GM12878 (cell line): Measurements from ENCODE around the gene ACVR1B. TPM values are rescaled to one million over a fixed set of nuclear protein-coding genes. Genes with fewer than 3 reads are reported as not detected.

ENCODE experiments used
- ATAC-seq: fragments of 200-7000 bp; cut with Tn5 transposase; 3 replicates; pipeline ENCODE4 v1.9.1; 2020; ENCODE audit warnings: mild to moderate bottlenecking, moderate library complexity
- BruUV-seq: library from RNA; stranded (reverse); fragments of 400-500 nt; replicated peaks from 2 replicates; lab custom pipeline; 2021; lab: Mats Ljungman, UMichigan
- CTCF ChIA-PET: fragments of 300-600 bp; sonication (Branson Sonifier 250); formaldehyde crosslinking; extraction: SDS; loops from one replicate; lab custom pipeline; 2021; ENCODE audit warnings: inconsistent platforms; lab: Yijun Ruan, JAX
- POLR2A ChIA-PET: fragments of 350-600 bp; formaldehyde crosslinking; extraction: SDS; loops from one replicate; lab custom pipeline; 2021; ENCODE audit warnings: inconsistent platforms; lab: Charles Lee
- RAD21 ChIA-PET: fragments of 300-600 bp; sonication (Branson Sonifier 250); formaldehyde crosslinking; loops from one replicate; lab custom pipeline; 2023; ENCODE audit warnings: antibody characterized with exemption; ENCODE audit not compliant: unreplicated experiment; lab: Charles Lee
- SMC1A ChIA-PET: fragments of 300-600 bp; sonication (Branson Sonifier 250); formaldehyde crosslinking; loops from one replicate; lab custom pipeline; 2023; ENCODE audit not compliant: unreplicated experiment, uncharacterized antibody; lab: Charles Lee
- DNase-seq: peaks from one replicate; pipeline ENCODE4 v3.0.0-alpha.2; 2011; ENCODE audit warnings: low read depth, low spot score
- FAIRE-seq: peaks from 3 replicates; lab custom pipeline; 2011; peaks lifted over from hg19 to GRCh38; lab: Jason Lieb, UNC
- H2AFZ ChIP-seq: 2 replicates; pipeline ENCODE4 v1.6.0; 2011; ENCODE audit warnings: low read depth, low read length, control low read depth; ENCODE audit not compliant: control insufficient read depth
- H3K27ac ChIP-seq: 2 replicates; pipeline ENCODE4 v1.5.1; 2011; ENCODE audit warnings: control low read depth; ENCODE audit not compliant: control insufficient read depth, insufficient read depth
- H3K27me3 ChIP-seq, 2 experiments: replicated peaks in 1 of 2; 2 replicates each; pipeline versions ENCODE4 v1.6.0 to v1.6.1; 2011; ENCODE audit warnings: low read length in 1 of 2; ENCODE audit not compliant: control insufficient read depth in 2 of 2, insufficient read depth in 2 of 2
- H3K36me3 ChIP-seq, 2 experiments: 2 replicates each; pipeline ENCODE4 v1.5.1; 2011; ENCODE audit warnings: low read length in 1 of 2; ENCODE audit not compliant: control insufficient read depth in 2 of 2, insufficient read depth in 2 of 2
- H3K4me1 ChIP-seq: 2 replicates; pipeline ENCODE4 v1.6.1; 2011; ENCODE audit warnings: mild to moderate bottlenecking, low read length, moderate library complexity, mixed read lengths; ENCODE audit not compliant: control insufficient read depth, insufficient read depth
- H3K4me2 ChIP-seq: 2 replicates; pipeline ENCODE4 v1.6.0; 2011; ENCODE audit warnings: control low read depth; ENCODE audit not compliant: control insufficient read depth, insufficient read depth
- H3K4me3 ChIP-seq: fragments of 200-600 bp; sonication (generic); 2 replicates; pipeline ENCODE4 v1.5.1; 2016
- H3K79me2 ChIP-seq: 2 replicates; pipeline ENCODE4 v1.6.0; 2011; ENCODE audit warnings: low read length; ENCODE audit not compliant: control insufficient read depth, insufficient read depth
- H3K9ac ChIP-seq: 2 replicates; pipeline ENCODE4 v1.8.0; 2011; ENCODE audit warnings: low read length, control low read depth, mixed read lengths; ENCODE audit not compliant: control insufficient read depth, insufficient read depth
- H3K9me3 ChIP-seq: replicated peaks from 3 replicates; pipeline ENCODE4 v1.5.1; 2011; ENCODE audit warnings: mild to moderate bottlenecking, low read length; ENCODE audit not compliant: control insufficient read depth, insufficient read depth
- H4K20me1 ChIP-seq: 2 replicates; pipeline ENCODE4 v1.6.0; 2011; ENCODE audit not compliant: control insufficient read depth, insufficient read depth
- BHLHE40 ChIP-seq, 2 experiments: fragments of 450-650 bp in 1 of 2; IDR thresholded peaks; 2 replicates each; pipeline ENCODE4 v1.6.1; 2011 to 2017; ENCODE audit warnings: low read depth in 2 of 2, borderline replicate concordance in 1 of 2, improper control_type of control experiment in 1 of 2, low read length in 1 of 2, mild to moderate bottlenecking in 1 of 2
- EED ChIP-seq: sonication (generic); IDR thresholded peaks from 2 replicates; pipeline ENCODE4 v1.6.1; 2016; ENCODE audit warnings: antibody characterized with exemption, low read depth
- IRF4 ChIP-seq: IDR thresholded peaks from 2 replicates; pipeline ENCODE4 v1.6.1; 2011; ENCODE audit warnings: low read depth, low read length
- RB1 ChIP-seq: fragments of 450-650 bp; formaldehyde crosslinking; IDR thresholded peaks from 2 replicates; pipeline ENCODE4 v1.6.1; 2017; ENCODE audit warnings: mild to moderate bottlenecking, borderline replicate concordance
- SIX5 ChIP-seq: IDR thresholded peaks from 2 replicates; pipeline ENCODE4 v1.6.1; 2011; ENCODE audit warnings: mild to moderate bottlenecking, low read depth, low read length, moderate library complexity; ENCODE audit not compliant: severe bottlenecking
- SMC3 ChIP-seq: IDR thresholded peaks from 2 replicates; pipeline ENCODE4 v1.6.1; 2011; ENCODE audit warnings: low read length, improper control_type of control experiment, borderline replicate concordance
- STAT1 ChIP-seq: fragments of 450-650 bp; conservative IDR thresholded peaks from 2 replicates; pipeline ENCODE4 v1.6.1; 2014; ENCODE audit warnings: antibody characterized with exemption, mild to moderate bottlenecking
- WRNIP1 ChIP-seq: IDR thresholded peaks from 2 replicates; pipeline ENCODE4 v1.6.1; 2011; ENCODE audit warnings: low read depth, low read length, improper control_type of control experiment, borderline replicate concordance
- ZNF207 ChIP-seq: fragments of 450-650 bp; IDR thresholded peaks from 2 replicates; pipeline ENCODE4 v1.6.1; 2014; ENCODE audit warnings: antibody characterized with exemption, mild to moderate bottlenecking, borderline replicate concordance
- WGBS: methylation state at CpG from one replicate; pipeline ENCODE4 v1.1.6; 2016; ENCODE audit warnings: low lambda C conversion rate; ENCODE audit not compliant: insufficient replicate concordance, insufficient coverage; ENCODE audit errors: missing lambda C conversion rate; 5-methylcytosine and 5-hydroxymethylcytosine counted together
- in situ Hi-C: fragments of 300-500 bp; cut with MboI; formaldehyde crosslinking; loops from 9 replicates; pipeline ENCODE4 v1.14.3; 2018; ENCODE audit warnings: mixed read lengths
- intact Hi-C: fragments of 100-400 bp; cut with micrococcal nuclease; formaldehyde crosslinking; loops from one replicate; pipeline ENCODE4 v1.14.2; 2022; ENCODE audit not compliant: unreplicated experiment
- polyA plus RNA-seq, 11 experiments: library from polyadenylated mRNA; depleted of rRNA in 4 of 11; unstranded in 6 of 11; stranded (reverse) in 5 of 11; fragments of >200 nt; fragmentation: Nextera tagmentation in 4 of 11; fragmentation: Illumina TruSeq in 1 of 11; extraction: Ambion mirVana in 4 of 11; extraction: Trizol in 1 of 11; gene quantifications; 1 replicate in 1 of 11; 2 replicates in 10 of 11; pipeline versions ENCODE4 v1.2.1 to v1.2.3, GENCODE V29; 2011 to 2016; ENCODE audit warnings: inconsistent platforms in 2 of 11, missing spikeins in 2 of 11, low read depth in 1 of 11
- total RNA-seq, 4 experiments: library from RNA; depleted of rRNA in 3 of 4; stranded (reverse); fragments of >200 nt in 3 of 4; fragmentation: Illumina TruSeq in 1 of 4; extraction: Trizol in 1 of 4; gene quantifications; 2 replicates each; pipeline versions ENCODE4 v1.2.1 to v1.2.3, GENCODE V29; 2013 to 2021
- TF ChIP-seq, protein P1 (sequence below): fragments of 450-650 bp; formaldehyde crosslinking; IDR thresholded peaks from 2 replicates; pipeline ENCODE4 v1.5.0; 2022; ENCODE audit warnings: mild to moderate bottlenecking, missing genetic modification characterization
- TF ChIP-seq, protein P2 (sequence below): IDR thresholded peaks from 2 replicates; pipeline ENCODE4 v1.6.1; 2012; ENCODE audit warnings: low read depth, low read length, improper control_type of control experiment
- TF ChIP-seq, protein P3 (sequence below): IDR thresholded peaks from 2 replicates; pipeline ENCODE4 v1.6.1; 2012; ENCODE audit warnings: low read depth, low read length, improper control_type of control experiment
- TF ChIP-seq, protein P4 (sequence below), 3 experiments: IDR thresholded peaks in 2 of 3; conservative IDR thresholded peaks in 1 of 3; 2 replicates each; pipeline ENCODE4 v1.5.1; 2011; ENCODE audit warnings: low read depth in 3 of 3, low read length in 3 of 3, mild to moderate bottlenecking in 3 of 3, control low read depth in 2 of 3, moderate library complexity in 2 of 3, inconsistent platforms in 1 of 3, mixed read lengths in 1 of 3; ENCODE audit not compliant: control insufficient read depth in 2 of 3, insufficient read depth in 1 of 3; ENCODE audit errors: extremely low read depth in 1 of 3

The ACVR1B gene
- total and polyA plus RNA-seq, 10 of the 15 experiments (the other 5 are each of a cell fraction or from before 2014, with no cell fraction given), result 0.02 to 0.69 (median 0.16) TPM; not detected in 2

DNA sequence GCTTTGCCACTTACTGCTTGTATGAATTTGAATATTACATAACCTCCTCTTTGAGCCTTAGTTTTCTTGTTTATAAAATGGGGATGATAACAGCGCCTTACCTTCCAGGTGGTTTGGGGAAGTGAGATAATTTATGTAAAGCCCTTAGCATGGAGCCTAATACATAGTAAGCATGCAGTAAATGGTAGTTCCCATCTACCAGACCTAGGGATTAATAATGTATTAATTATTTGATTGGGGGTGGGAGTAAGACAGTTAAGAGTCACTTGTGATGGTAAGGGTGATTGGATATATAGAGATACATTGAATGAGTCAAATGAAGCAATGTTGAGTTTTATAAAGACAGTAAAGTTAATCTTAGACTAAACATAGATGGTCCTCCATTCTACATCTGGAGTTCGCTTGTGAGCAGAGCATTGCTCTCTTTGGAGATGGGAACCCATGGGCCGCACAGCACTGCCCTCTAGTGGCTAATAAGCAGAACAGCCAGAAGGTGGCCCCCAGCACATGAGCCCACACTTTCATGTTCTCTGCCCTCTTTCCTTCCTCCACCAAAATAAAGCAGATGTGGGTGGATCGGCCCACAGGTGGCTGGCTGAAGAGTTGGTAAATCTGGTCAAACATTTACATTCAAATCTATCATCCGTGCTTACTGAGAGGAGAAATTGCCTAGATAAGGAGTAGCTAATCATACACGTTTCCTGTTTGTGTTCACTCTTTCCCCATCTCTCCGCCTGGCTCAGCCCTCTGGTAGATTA lies 28.7 kb downstream of the ACVR1B start:
- H3K27me3 ChIP-seq, result peaks cover 0 to 11% of the 10 kb centered on the region in 2 experiments; a peak in 2 of 4 replicates
- FAIRE-seq, result peak; percentile 91
- no peaks in the 10 kb centered on the region; the same call in 1 of the 2 replicates for H3K4me1 ChIP-seq
- H2AFZ ChIP-seq, result peak overlapping the region; percentile 25; the same call in 1 of the 2 replicates
- H3K79me2 ChIP-seq, result no peaks in the 10 kb centered on the region
- no peaks in the 10 kb centered on the region for H3K36me3 ChIP-seq
- CTCF ChIA-PET, result interaction anchor here (0.6 to 2.9 kb wide), 16 partner anchors 9 to 88 kb away, joined by 3 to 19 read pairs (median 6); no protein-coding TSS in a partner anchor
- intact Hi-C loops (loop anchor here (1.0 to 10.0 kb wide), 4 partner anchors 42 to 555 kb away; partner anchors contain the start of gene SLC4A8), in situ Hi-C loops (no loop called here)
- 7% methylated on average over 7 of the region's 7 CpGs for WGBS
- BruUV-seq, result no TSS peak
- no peak overlapping the region for H3K27ac ChIP-seq
- no peaks in the 10 kb centered on the region; the same call in 1 of the 2 replicates for H4K20me1 ChIP-seq
- no peak overlapping the region for H3K4me3 ChIP-seq
- POLR2A ChIA-PET, result interaction anchor here (0.9 kb wide), 1 partner anchor 43 kb away, joined by 3 read pairs; no protein-coding TSS in a partner anchor
- DNase-seq, result no peak
- no peak overlapping the region for H3K9ac ChIP-seq
- SMC1A ChIA-PET, result interaction anchor here (1.1 to 2.0 kb wide), 3 partner anchors 9 to 94 kb away, joined by 3 to 10 read pairs (median 4); no protein-coding TSS in a partner anchor
- H3K9me3 ChIP-seq, result no peaks in the 10 kb centered on the region
- H3K4me2 ChIP-seq, result no peak overlapping the region
- RAD21 ChIA-PET, result interaction anchor here (0.9 to 1.5 kb wide), 2 partner anchors 45 to 86 kb away, joined by 3 read pairs; no protein-coding TSS in a partner anchor
- peak; percentile 98 for ATAC-seq
- TF ChIP-seq BHLHE40 (IDR thresholded peaks at IDR 0.05; ENCODE audit: borderline replicate concordance in 1 of 2, low read depth in 2 of 2, low read length in 1 of 2), result 0 out of 4 replicates have a peak, but pooled peaks of 1 of the 2 experiments have one; percentile 18
- TF ChIP-seq RB1, result peak; percentile 32; the same call in 1 of the 2 replicates
- TF ChIP-seq SMC3, result peak; percentile 87
- TF ChIP-seq, protein P1, sequence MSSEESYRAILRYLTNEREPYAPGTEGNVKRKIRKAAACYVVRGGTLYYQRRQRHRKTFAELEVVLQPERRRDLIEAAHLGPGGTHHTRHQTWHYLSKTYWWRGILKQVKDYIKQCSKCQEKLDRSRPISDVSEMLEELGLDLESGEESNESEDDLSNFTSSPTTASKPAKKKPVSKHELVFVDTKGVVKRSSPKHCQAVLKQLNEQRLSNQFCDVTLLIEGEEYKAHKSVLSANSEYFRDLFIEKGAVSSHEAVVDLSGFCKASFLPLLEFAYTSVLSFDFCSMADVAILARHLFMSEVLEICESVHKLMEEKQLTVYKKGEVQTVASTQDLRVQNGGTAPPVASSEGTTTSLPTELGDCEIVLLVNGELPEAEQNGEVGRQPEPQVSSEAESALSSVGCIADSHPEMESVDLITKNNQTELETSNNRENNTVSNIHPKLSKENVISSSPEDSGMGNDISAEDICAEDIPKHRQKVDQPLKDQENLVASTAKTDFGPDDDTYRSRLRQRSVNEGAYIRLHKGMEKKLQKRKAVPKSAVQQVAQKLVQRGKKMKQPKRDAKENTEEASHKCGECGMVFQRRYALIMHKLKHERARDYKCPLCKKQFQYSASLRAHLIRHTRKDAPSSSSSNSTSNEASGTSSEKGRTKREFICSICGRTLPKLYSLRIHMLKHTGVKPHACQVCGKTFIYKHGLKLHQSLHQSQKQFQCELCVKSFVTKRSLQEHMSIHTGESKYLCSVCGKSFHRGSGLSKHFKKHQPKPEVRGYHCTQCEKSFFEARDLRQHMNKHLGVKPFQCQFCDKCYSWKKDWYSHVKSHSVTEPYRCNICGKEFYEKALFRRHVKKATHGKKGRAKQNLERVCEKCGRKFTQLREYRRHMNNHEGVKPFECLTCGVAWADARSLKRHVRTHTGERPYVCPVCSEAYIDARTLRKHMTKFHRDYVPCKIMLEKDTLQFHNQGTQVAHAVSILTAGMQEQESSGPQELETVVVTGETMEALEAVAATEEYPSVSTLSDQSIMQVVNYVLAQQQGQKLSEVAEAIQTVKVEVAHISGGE (CRISPR knock-in tag), result no peak
- peak; percentile 30; the same call in 1 of the 2 replicates for TF ChIP-seq ZNF207
- 0 out of 2 replicates have a peak, but pooled peaks have one; percentile 16 for TF ChIP-seq IRF4
- TF ChIP-seq STAT1, result no peak
- TF ChIP-seq, protein P2, sequence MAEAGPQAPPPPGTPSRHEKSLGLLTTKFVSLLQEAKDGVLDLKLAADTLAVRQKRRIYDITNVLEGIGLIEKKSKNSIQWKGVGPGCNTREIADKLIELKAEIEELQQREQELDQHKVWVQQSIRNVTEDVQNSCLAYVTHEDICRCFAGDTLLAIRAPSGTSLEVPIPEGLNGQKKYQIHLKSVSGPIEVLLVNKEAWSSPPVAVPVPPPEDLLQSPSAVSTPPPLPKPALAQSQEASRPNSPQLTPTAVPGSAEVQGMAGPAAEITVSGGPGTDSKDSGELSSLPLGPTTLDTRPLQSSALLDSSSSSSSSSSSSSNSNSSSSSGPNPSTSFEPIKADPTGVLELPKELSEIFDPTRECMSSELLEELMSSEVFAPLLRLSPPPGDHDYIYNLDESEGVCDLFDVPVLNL, result no peak
- TF ChIP-seq, protein P3, sequence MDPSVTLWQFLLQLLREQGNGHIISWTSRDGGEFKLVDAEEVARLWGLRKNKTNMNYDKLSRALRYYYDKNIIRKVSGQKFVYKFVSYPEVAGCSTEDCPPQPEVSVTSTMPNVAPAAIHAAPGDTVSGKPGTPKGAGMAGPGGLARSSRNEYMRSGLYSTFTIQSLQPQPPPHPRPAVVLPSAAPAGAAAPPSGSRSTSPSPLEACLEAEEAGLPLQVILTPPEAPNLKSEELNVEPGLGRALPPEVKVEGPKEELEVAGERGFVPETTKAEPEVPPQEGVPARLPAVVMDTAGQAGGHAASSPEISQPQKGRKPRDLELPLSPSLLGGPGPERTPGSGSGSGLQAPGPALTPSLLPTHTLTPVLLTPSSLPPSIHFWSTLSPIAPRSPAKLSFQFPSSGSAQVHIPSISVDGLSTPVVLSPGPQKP, result no peak
- TF ChIP-seq SIX5, result no peak
- no peak for TF ChIP-seq WRNIP1
- TF ChIP-seq, protein P4, sequence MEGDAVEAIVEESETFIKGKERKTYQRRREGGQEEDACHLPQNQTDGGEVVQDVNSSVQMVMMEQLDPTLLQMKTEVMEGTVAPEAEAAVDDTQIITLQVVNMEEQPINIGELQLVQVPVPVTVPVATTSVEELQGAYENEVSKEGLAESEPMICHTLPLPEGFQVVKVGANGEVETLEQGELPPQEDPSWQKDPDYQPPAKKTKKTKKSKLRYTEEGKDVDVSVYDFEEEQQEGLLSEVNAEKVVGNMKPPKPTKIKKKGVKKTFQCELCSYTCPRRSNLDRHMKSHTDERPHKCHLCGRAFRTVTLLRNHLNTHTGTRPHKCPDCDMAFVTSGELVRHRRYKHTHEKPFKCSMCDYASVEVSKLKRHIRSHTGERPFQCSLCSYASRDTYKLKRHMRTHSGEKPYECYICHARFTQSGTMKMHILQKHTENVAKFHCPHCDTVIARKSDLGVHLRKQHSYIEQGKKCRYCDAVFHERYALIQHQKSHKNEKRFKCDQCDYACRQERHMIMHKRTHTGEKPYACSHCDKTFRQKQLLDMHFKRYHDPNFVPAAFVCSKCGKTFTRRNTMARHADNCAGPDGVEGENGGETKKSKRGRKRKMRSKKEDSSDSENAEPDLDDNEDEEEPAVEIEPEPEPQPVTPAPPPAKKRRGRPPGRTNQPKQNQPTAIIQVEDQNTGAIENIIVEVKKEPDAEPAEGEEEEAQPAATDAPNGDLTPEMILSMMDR (IDR thresholded peaks at IDR 0.05 in 2 of 3, conservative IDR thresholded peaks at IDR 0.05 in 1 of 3; ENCODE audit: control insufficient read depth in 2 of 3, extremely low read depth in 1 of 3, insufficient read depth in 1 of 3, low read depth in 3 of 3, low read length in 3 of 3), result peak; percentile 95 to 97 (median 96)
- no peak for TF ChIP-seq EED
